GM18508 (cell line): Measurements from ENCODE around the gene GALNT17.
"Not testable (repeated sequence)": the region's sequence is repeated elsewhere in the genome, so short reads cannot be mapped to it uniquely, and the experiment has no call there.

Source experiments
- ATAC-seq: cut with Tn5 transposase; IDR thresholded peaks from one replicate; pipeline ENCODE4 v1.9.1; 2021; ENCODE audit warnings: moderate number of reproducible peaks; ENCODE audit not compliant: insufficient read depth, unreplicated experiment

GALNT17 gene

DNA sequence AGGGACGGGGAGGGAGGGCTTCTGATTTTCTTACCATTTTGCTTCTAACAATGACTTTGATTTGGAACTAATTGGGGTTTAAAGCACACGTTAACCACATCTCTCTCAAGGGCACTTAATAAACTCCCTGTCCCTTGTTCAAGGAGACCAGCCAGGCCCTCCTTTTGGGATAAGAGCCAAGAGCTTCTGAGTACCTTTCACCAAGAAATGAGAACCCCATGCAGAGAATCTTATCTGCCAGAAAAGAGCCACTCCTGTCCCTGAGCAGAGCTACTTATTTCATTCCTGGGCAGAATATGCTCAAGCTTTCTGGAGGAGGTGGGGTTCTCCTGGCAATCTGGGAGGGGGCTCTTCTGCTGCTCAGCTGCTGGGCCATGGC, 574.6 kb downstream of the GALNT17 start:
- ATAC-seq: no peak

DNA sequence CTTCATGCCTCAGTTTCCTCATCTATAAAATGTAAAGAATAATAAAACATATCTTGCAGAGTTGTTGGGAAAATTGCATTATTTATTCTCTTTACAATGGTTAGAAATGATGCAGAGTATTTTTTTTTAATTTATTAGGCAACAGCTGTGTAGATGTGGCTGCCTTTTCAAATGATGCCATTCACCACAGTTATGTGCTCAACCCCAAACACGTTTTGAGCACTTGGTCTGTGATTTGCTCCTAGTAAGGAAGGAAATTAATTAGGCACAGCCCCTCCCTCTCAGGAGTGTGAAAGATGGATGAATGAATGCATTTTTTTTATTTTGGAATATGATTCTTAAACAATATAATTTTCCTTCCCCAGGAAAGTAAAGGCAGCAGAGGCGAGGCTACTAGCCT, 575.1 kb downstream of the GALNT17 start:
- ATAC-seq: no peak

DNA sequence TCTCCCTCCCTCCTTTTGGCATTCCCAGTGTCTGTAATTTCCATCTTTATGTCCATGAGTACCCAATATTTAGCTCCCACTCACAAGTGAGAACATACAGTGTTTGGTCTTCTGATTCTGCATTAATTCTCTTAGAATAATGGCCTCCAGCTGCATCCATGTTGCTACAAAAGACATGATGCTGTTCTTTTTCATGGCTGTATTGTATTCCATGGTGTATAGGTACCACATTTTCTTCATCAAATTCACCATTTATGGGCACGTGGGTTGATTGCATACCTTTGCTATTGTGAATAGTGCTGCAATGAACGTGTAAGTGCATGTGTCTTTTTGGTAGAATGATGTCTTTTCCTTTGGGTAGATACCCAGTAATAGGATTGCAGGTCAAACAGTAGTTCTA, 576.8 kb downstream of the GALNT17 start:
- no peak for ATAC-seq

GRCh38 chr7:71710442-71710841, 578.5 kb downstream of the GALNT17 start:
- ATAC-seq: no peak

- ATAC-seq: no peak
Observed at GRCh38 chr7:71712653-71713180, 580.8 kb downstream of the GALNT17 start.

- no peak for ATAC-seq
Observed at GRCh38 chr7:71716690-71717089, 584.7 kb downstream of the GALNT17 start.

DNA sequence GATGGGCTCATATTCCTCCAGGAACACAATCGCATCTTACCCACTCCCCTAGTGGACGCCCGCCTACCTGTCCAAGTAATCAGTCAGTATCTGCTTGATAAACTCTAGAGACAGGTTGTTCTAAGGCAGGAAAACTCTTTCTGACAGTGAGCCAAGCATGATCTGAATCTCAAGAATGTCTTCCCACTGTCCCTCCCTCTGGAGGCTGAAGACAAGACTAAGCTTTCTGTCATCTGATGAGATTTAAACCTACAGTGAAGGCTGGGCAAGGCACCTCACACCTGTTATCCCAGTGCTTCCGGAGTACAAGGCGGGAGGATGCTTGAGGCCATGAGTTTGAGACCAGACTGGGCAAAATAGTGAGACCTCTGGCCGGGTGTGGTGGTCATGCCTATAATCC, 586.6 kb downstream of the GALNT17 start:
- no peak for ATAC-seq

DNA sequence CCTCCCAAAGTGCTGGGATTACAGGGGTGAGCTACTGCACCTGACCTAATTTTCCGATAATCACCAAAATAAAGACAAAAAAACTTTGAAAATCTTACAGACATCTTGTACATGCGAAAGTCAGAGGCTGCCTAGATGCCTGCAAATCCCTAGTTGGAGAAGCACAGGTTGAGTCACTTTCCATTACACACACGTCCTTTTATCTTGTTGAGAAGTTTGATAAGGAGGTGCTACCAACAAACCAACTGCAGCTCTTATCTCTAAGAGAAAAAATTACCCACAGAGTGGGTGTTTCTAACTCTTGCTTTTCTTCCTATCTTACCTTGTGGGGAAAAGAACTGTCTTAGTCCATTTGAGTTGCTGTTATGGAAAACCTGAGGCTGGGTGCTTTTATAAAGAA, 589.8 kb downstream of the GALNT17 start:
- ATAC-seq: no peak

GRCh38 chr7:71723859-71724258, 591.9 kb downstream of the GALNT17 start:
- no peak for ATAC-seq

GRCh38 chr7:71727347-71727746, 595.4 kb downstream of the GALNT17 start:
- ATAC-seq: no peak

- ATAC-seq: no peak
Observed at GRCh38 chr7:71731740-71732139, 599.8 kb downstream of the GALNT17 start.

DNA sequence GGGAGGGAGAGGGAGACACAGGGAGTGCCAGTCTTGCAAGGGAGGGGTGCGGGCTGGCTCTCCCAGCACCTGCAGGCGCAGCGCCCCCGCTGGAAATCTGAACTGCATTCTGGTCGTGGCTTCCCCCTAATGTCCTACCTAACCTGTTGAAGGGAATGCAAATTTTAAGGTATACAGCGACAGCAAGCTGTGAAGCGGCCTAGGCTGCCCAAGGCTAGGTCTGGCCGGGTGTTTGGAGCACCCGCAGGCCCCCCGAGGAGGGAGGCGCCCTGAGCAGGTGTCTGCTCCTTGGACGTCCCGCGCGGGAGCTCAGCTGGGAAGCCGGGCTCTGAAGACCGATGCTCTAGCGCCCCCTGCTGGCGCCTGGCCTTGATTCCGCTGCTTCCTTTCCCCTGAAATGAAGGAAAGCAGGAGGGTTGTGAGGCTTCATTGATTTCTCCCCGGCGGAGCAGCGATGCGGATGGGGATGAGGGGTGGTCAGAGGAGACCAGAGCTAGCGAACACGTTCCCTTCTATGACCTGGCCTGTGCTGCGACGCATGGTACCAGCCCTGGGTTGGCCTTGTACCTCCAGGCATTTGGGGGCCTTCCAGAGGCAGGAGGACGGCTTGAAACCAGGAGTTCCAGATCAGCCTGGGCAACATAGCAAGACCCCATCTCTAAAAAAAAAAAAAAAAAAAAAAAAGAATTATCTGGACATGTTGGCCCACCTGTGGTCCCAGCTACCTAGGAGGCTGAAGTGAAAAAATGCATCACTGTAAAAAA, 601.3 kb downstream of the GALNT17 start:
- ATAC-seq: no peak

DNA sequence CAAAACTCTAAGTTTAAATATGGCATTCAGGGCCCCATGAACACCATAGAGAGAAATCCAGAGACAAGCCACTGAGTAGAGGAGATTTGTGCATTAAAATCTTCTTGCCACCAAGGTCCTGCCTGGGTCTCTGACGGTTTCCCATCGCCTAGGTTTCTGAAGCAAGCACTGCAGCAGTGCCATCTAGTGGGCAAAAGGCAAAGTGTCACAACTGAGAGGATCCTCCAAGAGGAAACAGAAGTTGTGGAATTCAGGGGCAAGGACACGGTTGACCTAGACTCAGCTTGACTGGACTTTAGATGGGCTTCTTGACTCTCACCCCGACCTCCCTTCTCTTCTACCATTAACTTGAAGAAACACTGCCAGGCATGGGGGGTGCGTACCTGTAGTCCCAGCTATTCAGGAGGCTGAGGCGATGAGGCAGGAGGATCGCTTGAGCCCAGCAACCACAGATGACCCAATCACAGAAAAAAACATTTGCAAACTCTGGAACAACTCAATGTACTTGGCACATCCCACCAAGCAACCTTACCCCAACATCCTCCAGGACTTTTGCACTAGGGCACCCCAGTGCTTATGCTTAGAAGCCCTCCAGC, 604.1 kb downstream of the GALNT17 start:
- ATAC-seq: no peak

DNA sequence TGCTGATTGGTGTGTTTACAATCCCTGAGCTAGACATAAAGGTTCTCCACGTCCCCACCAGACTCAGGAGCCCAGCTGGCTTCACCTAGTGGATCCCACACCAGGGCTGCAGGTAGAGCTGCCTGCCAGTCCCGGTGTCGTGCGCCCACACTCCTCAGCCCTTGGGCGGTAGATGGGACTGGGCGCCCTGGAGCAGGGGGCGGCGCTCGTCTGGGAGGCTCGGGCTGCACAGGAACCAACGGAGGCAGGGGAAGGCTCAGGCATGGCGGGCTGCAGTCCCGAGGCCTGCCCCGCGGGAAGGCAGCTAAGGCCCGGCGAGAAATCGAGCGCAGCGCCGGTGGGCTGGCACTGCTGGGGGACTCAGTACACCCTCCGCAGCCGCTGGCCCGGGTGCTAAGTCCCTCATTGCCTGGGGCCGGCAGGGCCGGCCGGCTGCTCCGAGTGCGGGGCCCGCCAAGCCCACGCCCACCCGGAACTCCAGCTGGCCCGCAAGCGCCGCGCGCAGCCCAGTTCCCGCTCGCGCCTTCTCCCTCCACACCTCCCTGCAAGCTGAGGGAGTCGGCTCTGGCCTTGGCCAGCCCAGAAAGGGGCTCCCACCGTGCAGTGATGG, 606.1 kb downstream of the GALNT17 start:
- ATAC-seq: not testable (repeated sequence)

DNA sequence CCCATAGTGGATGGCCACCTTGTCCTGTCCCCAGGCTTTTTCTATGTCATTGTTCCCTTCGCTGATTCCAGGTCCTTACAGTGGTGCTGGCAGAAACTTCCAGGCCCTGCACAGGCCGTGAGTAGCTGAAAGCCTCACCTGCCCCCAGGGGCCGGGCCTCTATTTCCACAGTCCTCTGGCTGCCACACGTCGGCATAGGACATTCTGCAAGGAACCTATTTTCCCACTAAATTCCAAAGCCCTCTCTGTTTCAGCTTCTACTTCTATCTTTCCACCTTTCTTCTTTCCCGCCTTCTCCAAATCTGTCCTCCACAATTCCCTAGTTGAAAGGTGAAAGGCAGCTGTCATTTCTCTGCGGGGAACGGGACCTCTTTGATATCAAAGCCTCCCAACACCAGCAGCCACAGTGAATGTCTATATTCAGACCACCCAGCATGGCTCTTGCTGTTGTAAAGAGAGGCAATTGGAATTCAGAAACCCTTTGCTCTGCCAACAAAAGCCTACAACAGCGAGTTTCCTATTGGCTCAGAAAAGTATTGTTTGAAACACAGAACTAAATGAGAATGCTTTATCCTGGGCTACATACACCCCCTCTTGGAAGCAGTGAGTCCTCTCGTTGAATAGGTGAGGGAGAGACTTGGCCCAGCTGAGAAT, 607.7 kb downstream of the GALNT17 start:
- no peak for ATAC-seq

GRCh38 chr7:71740174-71740560, 608.2 kb downstream of the GALNT17 start:
- ATAC-seq: no peak

- no peak for ATAC-seq
Observed at GRCh38 chr7:71746006-71746405, 614.1 kb downstream of the GALNT17 start.

DNA sequence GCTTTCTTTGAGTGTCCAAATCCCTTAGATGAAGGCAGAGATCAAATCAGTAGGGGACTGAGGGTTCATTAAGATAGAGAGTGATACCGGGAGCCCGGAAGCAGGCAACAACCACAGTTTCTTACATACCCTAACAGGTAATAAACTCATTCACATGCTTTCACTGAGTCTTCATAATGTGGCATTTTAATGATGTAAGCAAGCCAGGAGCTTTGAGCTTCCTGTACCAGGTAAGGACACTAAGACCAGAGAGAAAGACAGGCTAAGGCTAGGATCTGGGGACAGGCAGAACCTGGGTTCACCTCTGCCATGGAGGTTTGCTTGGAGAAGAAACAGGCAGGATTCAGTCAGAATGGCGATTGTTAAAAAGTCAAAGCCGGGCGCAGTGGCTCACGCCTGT, 618.3 kb downstream of the GALNT17 start:
- no peak for ATAC-seq

DNA sequence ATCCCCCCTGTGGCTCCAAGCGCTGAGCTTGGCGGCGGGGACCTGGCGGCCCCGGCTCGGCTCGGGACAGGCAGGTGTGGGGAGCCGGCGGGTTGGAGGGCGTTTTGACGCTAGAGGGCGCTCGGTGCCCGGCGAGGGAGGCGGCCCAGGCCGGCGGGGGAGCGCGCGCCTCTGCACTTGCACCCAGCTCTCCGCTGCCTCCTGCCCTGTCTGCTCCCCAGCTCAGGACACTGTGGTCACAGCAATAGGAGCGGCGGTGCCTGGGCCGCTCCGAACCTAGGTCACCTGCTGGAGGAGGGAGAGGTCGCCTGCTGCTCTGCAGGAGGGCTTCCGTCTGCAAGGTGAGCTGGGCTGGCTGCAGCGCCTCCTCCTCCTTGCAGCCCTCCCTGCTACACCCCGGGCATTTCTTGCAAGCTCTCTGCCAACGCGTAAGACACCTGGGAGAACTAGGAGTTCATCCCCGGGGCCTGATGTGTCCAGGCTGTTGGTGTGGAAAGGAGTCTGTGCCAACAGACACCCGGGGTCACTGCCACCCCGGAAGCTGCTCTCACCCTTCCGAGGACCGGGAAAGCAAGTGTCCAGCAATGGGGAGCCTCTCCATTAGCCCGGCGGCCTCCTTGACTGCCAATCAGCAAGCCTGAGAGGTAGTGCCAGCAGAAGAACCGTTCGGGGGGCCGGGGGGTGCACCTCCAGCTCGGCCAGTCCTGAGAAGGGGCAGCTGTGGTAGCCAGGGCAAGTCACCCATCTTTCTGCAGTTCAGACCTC, 620.4 kb downstream of the GALNT17 start:
- no peak for ATAC-seq

DNA sequence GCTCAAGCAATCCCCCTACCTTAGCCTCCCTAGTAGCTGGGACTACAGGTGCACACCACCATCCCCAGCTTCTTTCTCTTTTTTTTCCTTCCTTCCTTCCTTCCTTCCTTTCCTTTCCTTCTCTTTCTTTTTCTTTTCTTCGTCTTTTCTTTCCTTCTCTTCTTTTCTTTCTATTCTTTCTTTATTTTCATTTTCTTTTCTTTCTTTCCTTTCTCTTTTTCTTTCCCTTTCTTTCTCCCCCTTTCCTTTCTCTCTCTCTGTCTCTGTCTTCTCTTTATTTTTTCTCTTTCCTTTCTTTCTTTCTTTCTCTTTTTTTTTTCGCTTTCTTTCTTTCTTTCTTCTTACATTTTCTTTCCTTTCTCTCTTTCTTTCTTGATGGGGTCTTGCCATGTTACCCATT, 621.3 kb downstream of the GALNT17 start:
- no peak for ATAC-seq
